Activated naive CD8-positive, alpha-beta T cell (primary cell): ENCODE measurements around the gene GNAL.
"Not testable (repeated sequence)": the region's sequence is repeated elsewhere in the genome, so short reads cannot be mapped to it uniquely, and the experiment has no call there.

Source experiments
- H3K27ac Mint-ChIP-seq: one replicate; pipeline ENCODE4 v1.8.0; 2021; ENCODE audit warnings: mixed read lengths
- H3K27me3 Mint-ChIP-seq: one replicate; pipeline ENCODE4 v1.8.0; 2021; ENCODE audit warnings: mixed read lengths
- H3K36me3 Mint-ChIP-seq: one replicate; pipeline ENCODE4 v1.8.0; 2021; ENCODE audit warnings: mixed read lengths
- H3K4me1 Mint-ChIP-seq: one replicate; pipeline ENCODE4 v1.8.0; 2021; ENCODE audit warnings: low read depth, mixed read lengths
- H3K4me3 Mint-ChIP-seq: one replicate; pipeline ENCODE4 v1.8.0; 2021; ENCODE audit warnings: mild to moderate bottlenecking, mixed read lengths
- H3K9me3 Mint-ChIP-seq: one replicate; pipeline ENCODE4 v1.8.0; 2021; ENCODE audit warnings: low read depth, mixed read lengths

Gene GNAL

DNA sequence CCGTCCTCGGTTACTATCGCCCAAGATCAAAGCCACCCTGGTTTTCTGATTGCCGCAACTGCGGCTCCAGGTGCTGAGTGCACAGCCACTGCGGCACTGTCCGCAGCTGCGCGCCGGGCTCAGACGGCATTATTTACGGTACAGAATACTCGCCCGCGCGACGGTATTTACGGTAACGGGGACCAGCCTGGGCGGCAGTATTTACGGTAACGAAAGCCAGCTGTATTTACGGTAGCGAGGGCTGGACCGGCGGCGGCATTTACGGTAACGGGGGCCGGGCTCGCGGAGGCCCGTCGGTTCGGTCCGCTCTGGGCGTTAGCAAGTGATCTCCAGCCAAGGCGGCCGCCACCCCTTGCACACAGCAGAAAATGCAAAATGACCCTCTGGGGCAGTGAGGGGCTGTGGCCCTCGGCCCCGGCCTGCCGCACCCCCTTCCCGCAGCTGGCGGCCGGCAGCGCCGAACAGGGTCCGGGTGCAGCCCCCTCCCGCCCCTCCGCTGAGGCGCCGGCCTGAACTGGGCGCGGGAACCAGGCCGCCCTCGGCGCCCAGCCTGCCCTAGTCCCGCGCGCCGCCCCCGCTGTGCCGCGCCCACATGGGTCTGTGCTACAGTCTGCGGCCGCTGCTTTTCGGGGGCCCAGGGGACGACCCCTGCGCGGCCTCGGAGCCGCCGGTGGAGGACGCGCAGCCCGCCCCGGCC lies at the start of gene GNAL:
Gene GNAL, plus strand, starts transcription at position 293 of the 697 bp plus-strand sequence. Its CDS starts 300 bp downstream, at position 593.
- Mint-ChIP-seq H3K9me3 (peaks cover 10% of the 10 kb centered on the region), H3K27ac (no peak within 1 kb of the TSS), H3K4me1 (peaks cover 11% of the 10 kb centered on the region), H3K27me3 (peaks cover 26% of the 10 kb centered on the region), H3K36me3 (no peaks in the 10 kb centered on the region), H3K4me3 (peak within 1 kb of the TSS; percentile 78)

DNA sequence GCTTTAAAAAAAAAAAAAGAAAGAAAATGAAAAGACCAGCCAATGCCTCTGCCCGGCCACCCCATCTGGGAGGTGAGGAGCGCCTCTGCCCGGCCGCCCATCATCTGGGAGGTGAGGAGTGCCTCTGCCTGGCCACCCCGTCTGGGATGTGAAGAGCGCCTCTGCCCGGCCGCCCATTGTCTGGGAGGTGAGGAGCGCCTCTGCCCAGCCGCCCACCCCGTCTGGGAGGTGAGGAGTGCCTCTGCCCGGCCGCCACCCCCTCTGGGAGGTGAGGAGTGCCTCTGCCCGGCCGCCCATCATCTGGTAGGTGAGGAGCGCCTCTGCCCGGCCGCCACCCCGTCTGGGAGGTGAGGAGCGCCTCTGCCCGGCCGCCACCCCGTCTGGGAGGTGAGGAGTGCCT lies 41.8 kb upstream of the GNAL start:
- H3K36me3 Mint-ChIP-seq, H3K27ac Mint-ChIP-seq: not testable (repeated sequence)

DNA sequence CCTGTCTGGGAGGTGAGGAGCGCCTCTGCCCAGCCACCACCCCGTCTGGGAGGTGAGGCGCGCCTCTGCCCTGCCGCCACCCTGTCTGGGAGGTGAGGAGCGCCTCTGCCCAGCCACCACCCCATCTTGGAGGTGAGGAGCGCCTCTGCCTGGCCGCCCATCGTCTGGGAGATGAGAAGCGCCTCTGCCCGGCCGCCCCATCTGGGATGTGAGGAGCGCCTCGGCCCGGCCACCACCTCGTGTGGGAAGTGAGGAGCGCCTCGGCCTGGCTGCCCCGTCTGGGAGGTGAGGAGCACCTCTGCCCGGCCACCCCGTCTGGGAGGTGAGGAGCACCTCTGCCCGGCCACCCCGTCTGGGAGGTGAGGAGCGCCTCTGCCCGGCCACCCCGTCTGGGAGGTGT lies 41.3 kb upstream of the GNAL start:
- not testable (repeated sequence) for H3K4me3 Mint-ChIP-seq, H3K27me3 Mint-ChIP-seq, H3K27ac Mint-ChIP-seq, H3K4me1 Mint-ChIP-seq, H3K9me3 Mint-ChIP-seq, H3K36me3 Mint-ChIP-seq

More for the DNA sequence above, 41.8 kb upstream of the GNAL start:
- not testable (repeated sequence) for H3K4me3 Mint-ChIP-seq, H3K4me1 Mint-ChIP-seq, H3K9me3 Mint-ChIP-seq, H3K27me3 Mint-ChIP-seq

DNA sequence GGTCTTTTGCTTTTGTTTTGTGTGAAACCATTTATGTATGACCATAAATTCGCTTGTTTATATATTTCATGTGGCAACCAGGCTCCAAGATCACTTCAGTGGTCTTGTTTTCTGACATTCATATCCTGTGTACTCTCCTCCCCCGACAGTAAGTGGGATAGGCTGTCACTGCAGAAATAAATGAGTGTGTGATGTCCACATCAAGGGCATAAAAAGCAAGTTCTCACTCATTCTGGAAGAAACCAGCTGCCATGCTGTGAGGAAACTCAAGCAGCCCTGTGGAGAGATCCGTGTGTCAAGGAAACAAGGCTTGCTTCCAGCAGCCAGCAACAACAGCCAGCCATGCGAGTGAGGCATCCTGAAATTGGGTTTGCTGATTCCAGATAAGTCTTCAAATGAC lies 39.2 kb upstream of the GNAL start:
- H3K9me3 Mint-ChIP-seq = peaks cover 4% of the 10 kb centered on the region
- peaks cover 7% of the 10 kb centered on the region for H3K27me3 Mint-ChIP-seq
- no peaks in the 10 kb centered on the region for H3K4me1 Mint-ChIP-seq
- no peak overlapping the region for H3K4me3 Mint-ChIP-seq
- peaks cover 2% of the 10 kb centered on the region for H3K36me3 Mint-ChIP-seq
- H3K27ac Mint-ChIP-seq = no peak overlapping the region

DNA sequence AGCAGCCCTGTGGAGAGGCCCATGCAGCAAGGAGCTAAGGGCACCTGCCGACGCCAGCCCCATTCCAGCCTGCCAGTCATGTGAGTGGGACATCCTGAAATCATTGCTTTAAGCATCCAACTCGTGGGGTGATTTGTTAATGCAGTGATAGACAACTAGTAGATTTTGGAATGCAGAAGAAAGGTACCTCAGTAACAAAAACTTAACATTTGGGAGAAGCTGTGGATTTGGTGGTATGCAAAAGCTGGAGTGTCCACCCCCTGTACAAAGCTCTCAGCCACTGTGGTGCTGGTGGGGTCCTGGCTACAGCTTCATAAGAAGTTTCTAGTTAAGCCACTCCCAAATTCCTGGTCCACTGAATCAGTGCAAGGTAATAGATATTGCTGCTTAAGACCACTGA lies 37.2 kb upstream of the GNAL start:
- H3K27ac Mint-ChIP-seq = no peak overlapping the region
- H3K4me3 Mint-ChIP-seq = no peak overlapping the region
- peaks cover 2% of the 10 kb centered on the region for H3K36me3 Mint-ChIP-seq
- H3K9me3 Mint-ChIP-seq = peaks cover 4% of the 10 kb centered on the region
- peaks cover 2% of the 10 kb centered on the region for H3K4me1 Mint-ChIP-seq
- H3K27me3 Mint-ChIP-seq = peaks cover 14% of the 10 kb centered on the region

DNA sequence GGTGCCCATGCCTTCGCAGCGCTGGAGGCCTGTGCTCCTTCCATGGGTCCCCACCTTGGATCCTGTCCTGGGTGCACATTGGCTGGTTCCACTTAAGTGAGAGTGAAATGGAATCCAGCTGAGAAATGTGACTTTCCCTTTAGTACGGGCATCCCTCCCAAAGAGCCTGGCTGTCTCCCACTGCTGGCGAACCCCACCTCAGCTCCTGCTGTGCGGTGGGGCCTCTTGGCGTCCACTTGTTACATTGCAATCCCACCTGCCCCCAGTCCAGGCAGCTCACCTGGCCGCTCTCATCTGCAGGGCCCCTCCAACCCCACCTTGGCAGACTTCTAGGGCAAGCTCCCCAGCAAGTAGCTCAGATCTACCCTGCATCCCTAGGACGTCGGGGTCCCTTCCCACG lies 35.5 kb upstream of the GNAL start:
- H3K9me3 Mint-ChIP-seq = peaks cover 4% of the 10 kb centered on the region
- H3K27me3 Mint-ChIP-seq = peaks cover 20% of the 10 kb centered on the region
- H3K27ac Mint-ChIP-seq = no peak overlapping the region
- H3K36me3 Mint-ChIP-seq = peaks cover 2% of the 10 kb centered on the region
- no peak overlapping the region for H3K4me3 Mint-ChIP-seq
- H3K4me1 Mint-ChIP-seq = peaks cover 2% of the 10 kb centered on the region

DNA sequence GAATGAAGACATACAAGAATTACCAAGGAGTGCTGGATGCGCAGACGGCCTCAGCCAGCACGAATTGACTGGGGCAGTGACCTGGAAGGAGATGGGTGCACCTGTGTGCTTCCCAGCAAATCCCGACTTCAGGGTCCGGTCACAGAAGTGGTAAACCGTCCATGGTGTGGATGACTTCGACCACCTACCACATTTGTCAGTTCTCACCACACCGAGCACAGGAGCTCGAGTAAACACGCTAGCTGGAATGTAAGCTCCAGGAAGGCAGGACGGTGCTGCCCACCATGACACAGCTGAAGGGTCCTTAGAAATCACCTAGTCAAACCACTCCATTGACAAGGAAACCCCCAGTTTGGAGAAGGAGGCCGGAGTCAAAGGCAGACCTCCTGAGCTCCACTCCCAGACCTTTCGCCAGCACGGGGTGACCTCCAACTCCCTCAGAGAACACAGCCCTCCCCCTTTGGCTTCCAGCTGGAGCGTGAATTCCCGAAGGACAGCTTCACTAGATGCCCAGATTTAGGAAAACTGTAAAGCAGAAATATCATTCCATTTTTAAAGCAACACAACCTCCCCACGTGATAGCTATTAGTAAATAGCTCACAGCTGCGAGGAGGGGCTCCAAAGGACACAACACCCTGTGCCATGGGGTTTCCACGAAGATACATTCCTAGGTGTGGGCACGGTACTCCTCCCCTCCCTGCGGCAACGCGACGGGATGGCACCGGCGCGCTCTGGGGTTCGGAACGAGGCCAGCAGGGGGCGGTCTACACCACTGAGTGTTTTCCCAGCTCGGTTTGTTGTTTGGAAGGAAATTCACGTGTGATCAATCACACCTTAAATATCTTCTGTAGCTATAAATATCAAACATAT lies 34.1 kb upstream of the GNAL start:
- no peaks in the 10 kb centered on the region for H3K9me3 Mint-ChIP-seq

DNA sequence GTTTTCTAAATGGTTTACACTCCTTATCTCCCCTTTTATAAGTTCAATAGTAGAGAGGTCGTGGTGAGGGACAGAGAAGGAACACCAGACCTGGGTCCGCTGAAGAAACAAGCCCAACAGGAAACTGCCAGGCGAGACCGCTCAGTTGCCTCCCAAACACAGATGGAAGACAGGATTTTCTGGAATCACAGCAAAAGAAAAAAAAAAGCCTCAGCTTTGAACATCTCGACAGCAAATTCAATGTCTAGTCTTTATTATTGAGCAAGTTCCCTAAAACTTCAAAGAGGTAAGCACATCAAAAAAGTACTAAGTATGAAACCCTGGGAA lies 33.5 kb upstream of the GNAL start:
- Mint-ChIP-seq H3K4me1 (peaks cover 2% of the 10 kb centered on the region), H3K36me3 (no peaks in the 10 kb centered on the region), H3K27me3 (peaks cover 23% of the 10 kb centered on the region), H3K9me3 (no peaks in the 10 kb centered on the region), H3K4me3 (no peak overlapping the region), H3K27ac (no peak overlapping the region)

More for the DNA sequence above, 34.1 kb upstream of the GNAL start:
- no peak overlapping the region for H3K4me3 Mint-ChIP-seq
- peaks cover 23% of the 10 kb centered on the region for H3K27me3 Mint-ChIP-seq
- no peak overlapping the region for H3K27ac Mint-ChIP-seq
- peaks cover 2% of the 10 kb centered on the region for H3K4me1 Mint-ChIP-seq
- H3K36me3 Mint-ChIP-seq = no peaks in the 10 kb centered on the region

DNA sequence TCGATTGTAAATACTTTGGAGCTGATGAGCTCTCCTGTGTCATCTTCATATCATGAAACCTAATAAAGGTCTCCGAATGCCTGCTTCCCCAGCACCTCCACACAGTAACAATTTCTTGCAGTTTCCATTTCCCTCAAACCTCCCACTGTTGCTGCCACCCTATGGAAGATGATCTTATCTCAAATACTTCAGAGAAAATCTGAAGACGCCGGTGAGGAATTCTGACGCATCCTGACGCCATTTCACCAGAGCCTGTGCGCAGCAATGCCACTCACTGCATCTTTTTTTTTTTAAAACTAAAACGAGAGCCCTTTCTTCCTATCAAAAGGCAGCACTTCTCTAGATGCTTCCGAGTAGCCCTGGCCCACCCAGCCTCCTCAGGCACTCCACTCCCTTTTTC lies 31.9 kb upstream of the GNAL start:
- Mint-ChIP-seq H3K27ac (no peak overlapping the region), H3K27me3 (peaks cover 23% of the 10 kb centered on the region), H3K9me3 (no peaks in the 10 kb centered on the region)

DNA sequence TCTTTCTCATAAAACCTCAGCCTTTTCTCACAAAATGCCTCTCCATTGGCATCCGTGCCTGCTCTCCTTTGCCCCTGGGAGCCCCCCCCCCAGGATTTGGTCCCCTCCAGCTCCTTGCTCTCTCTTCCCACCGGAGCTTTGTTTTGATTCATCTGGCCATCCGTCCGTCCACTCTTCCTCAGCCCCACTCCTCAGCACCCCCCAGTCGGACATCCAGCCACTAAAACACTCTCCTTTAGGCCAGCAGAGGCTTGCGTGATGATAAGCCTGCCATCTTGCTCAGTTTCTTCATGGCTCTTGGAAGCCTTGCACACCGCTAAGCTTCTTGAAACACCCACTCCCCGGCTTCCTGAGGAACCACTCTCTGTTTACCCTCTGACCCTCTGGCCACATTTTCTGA lies 31.5 kb upstream of the GNAL start:
- Mint-ChIP-seq H3K36me3 (no peaks in the 10 kb centered on the region), H3K4me3 (no peak overlapping the region), H3K27me3 (peaks cover 23% of the 10 kb centered on the region), H3K27ac (no peak overlapping the region), H3K9me3 (no peaks in the 10 kb centered on the region), H3K4me1 (peaks cover 2% of the 10 kb centered on the region)

More for the DNA sequence above, 31.9 kb upstream of the GNAL start:
- H3K36me3 Mint-ChIP-seq = no peaks in the 10 kb centered on the region
- H3K4me1 Mint-ChIP-seq = peaks cover 2% of the 10 kb centered on the region
- no peak overlapping the region for H3K4me3 Mint-ChIP-seq

DNA sequence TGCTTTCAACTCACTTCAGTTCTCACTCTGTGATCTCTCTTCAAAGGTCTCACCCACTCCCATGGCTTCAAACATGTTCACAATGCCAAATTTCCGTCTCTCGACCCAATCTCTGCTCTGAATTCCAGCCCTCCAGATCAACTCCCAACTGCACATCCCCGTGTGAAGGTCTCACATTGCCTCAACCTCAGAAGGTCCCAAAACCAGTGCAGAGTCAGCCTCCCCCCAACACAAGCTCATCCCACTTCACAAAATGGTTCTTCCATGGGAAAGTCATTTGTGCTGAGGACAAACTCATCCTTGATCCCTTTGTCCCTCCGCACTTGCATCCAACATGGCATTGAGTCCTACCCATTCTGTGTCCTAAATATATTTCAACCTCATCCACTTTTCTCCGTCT lies 31.0 kb upstream of the GNAL start:
- H3K4me3 Mint-ChIP-seq = no peak overlapping the region
- peaks cover 23% of the 10 kb centered on the region for H3K27me3 Mint-ChIP-seq
- no peaks in the 10 kb centered on the region for H3K36me3 Mint-ChIP-seq
- H3K27ac Mint-ChIP-seq = no peak overlapping the region
- no peaks in the 10 kb centered on the region for H3K9me3 Mint-ChIP-seq
- H3K4me1 Mint-ChIP-seq = peaks cover 2% of the 10 kb centered on the region

DNA sequence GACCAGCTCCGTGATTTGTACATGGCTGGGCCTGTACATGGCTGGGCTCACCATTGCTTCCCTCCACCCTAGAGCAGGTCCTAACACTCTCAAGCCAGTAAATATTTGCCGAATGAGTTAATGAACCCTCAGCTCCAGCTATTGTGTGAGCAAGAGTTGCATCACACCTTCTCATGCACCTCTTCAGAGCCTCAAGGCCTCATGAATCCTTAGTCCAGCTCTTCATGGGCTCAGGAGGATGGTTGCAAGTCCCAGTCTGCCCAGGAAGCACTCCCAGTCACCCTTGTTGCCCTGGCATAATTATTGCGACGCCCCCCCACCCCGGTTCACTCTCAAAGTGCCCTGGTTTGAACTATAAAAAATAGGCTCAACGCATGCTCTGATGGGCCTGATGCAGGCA lies 30.1 kb upstream of the GNAL start:
- no peak overlapping the region for H3K4me3 Mint-ChIP-seq
- H3K4me1 Mint-ChIP-seq = peaks cover 2% of the 10 kb centered on the region
- H3K36me3 Mint-ChIP-seq = no peaks in the 10 kb centered on the region
- no peak overlapping the region for H3K27ac Mint-ChIP-seq
- H3K27me3 Mint-ChIP-seq = peaks cover 21% of the 10 kb centered on the region
- H3K9me3 Mint-ChIP-seq = no peaks in the 10 kb centered on the region

DNA sequence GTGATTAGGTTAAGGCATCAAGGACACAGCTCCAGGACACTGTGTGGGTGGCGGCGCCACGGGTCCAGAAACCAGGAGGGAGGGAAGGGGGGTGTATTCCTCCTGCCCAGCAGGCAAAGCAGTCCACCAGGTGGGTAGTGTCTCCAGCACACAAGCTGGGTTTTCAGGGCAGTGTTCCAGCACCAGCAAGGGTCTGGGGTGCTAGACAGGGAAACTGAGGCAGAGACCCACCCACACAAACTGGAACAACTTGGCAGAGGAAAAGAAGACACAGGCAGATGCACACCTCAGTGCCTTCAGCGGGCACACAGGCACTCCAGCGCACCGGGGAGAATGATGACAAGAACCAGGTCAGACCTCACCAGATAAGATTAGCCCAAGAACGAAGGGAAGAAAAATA lies 28.4 kb upstream of the GNAL start:
- Mint-ChIP-seq H3K9me3 (no peaks in the 10 kb centered on the region), H3K4me1 (no peaks in the 10 kb centered on the region), H3K27me3 (peaks cover 11% of the 10 kb centered on the region)

DNA sequence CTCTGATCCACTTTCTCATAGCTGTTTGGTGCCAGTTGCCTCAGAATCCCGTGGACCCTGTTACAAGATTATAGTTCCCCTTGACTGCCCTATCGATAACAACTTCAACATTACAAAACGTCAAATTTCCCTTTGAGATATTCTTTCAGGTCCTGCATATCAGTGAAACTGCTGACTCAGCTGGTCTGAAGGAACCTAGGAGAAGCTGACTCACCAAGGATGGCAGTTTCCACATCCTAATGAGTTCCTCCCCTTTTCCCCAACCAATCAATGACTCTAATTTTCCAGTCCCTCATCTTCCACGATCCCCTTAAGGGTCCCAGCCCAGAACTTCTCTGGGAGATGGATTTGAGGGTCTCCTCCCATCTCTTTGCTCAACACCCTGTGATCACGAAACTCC lies 27.6 kb upstream of the GNAL start:
- H3K4me3 Mint-ChIP-seq = no peak overlapping the region
- no peak overlapping the region for H3K27ac Mint-ChIP-seq
- no peaks in the 10 kb centered on the region for H3K36me3 Mint-ChIP-seq
- H3K27me3 Mint-ChIP-seq = peaks cover 9% of the 10 kb centered on the region
- H3K9me3 Mint-ChIP-seq = no peaks in the 10 kb centered on the region
- H3K4me1 Mint-ChIP-seq = no peaks in the 10 kb centered on the region

More for the DNA sequence above, 28.4 kb upstream of the GNAL start:
- H3K27ac Mint-ChIP-seq = no peak overlapping the region
- H3K36me3 Mint-ChIP-seq = no peaks in the 10 kb centered on the region
- no peak overlapping the region for H3K4me3 Mint-ChIP-seq

DNA sequence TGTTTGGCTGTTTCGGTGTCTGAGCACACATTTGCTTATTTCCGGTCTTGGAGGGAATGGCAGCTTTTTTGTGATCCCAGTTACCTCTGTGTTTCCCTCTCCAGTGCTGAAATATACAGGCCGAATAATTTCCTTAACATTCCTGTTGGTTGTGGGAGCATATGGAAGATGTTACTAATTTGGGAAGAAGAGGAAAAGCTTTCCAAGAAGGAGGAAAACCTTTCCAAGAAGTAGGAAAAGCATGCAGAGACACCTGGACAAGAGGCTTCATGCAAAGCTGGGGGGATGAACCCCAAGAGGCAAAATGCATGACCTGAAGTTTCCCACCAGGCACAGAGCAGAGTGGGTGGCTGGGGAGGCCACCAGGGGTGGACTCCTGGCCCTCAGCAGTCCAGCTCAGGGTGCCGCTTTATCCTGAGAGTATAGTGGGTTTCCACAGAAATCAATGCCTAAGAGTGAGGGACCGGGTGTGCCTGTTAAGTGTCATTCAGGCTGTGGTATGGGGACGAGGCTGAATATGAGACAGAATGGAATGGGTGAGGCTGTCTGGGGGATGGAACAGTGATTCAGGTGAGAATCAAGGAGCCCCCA lies 25.5 kb upstream of the GNAL start:
- Mint-ChIP-seq H3K4me3 (no peak overlapping the region), H3K27me3 (peaks cover 3% of the 10 kb centered on the region), H3K4me1 (no peaks in the 10 kb centered on the region), H3K36me3 (no peaks in the 10 kb centered on the region), H3K9me3 (no peaks in the 10 kb centered on the region), H3K27ac (no peak overlapping the region)
